HG03095 (cell line): ENCODE results near the gene PACSIN2.

Experiments used
- ATAC-seq: cut with Tn5 transposase; IDR thresholded peaks from one replicate; pipeline ENCODE4 v1.9.1; 2021; ENCODE audit warnings: moderate library complexity; ENCODE audit not compliant: unreplicated experiment

PACSIN2 gene

GRCh38 chr22:42833104-42833503 lies 181.8 kb downstream of the PACSIN2 start:
- no peak for ATAC-seq

- ATAC-seq, result no peak
Measured at GRCh38 chr22:42831712-42832111, 183.2 kb downstream of the PACSIN2 start.

- no peak for ATAC-seq
Measured at GRCh38 chr22:42830161-42830560, 184.8 kb downstream of the PACSIN2 start.

GRCh38 chr22:42829302-42829701 lies 185.6 kb downstream of the PACSIN2 start:
- ATAC-seq, result no peak

GRCh38 chr22:42825796-42826195 lies 189.2 kb downstream of the PACSIN2 start:
- ATAC-seq, result no peak

- no peak for ATAC-seq
Measured at GRCh38 chr22:42821386-42821785, 193.6 kb downstream of the PACSIN2 start.

GRCh38 chr22:42820045-42820763 lies 194.7 kb downstream of the PACSIN2 start:
- ATAC-seq, result no peak
